ENCODE measurements around the gene C12orf43.

Gene C12orf43

DNA sequence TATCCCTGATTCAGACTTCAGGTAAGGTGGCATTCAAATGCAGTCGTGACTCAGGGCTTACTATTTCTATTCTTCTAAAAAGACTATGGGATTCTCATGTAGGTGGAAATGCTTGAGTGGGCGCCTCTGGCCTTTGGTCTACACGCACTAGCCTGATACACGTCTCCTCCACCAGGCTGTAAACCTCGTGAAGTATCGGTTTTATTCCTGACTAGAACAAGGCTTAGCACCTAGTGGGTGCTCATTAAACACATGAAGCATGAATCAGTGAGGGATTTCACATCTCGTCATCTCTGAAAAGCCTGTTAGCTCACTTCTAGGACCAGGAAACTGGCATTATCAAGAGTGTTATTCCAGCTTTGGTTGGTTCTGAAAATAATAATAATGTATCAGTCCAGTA lies 55.6 kb downstream of the C12orf43 start:
- no peak for DNase-seq

DNA sequence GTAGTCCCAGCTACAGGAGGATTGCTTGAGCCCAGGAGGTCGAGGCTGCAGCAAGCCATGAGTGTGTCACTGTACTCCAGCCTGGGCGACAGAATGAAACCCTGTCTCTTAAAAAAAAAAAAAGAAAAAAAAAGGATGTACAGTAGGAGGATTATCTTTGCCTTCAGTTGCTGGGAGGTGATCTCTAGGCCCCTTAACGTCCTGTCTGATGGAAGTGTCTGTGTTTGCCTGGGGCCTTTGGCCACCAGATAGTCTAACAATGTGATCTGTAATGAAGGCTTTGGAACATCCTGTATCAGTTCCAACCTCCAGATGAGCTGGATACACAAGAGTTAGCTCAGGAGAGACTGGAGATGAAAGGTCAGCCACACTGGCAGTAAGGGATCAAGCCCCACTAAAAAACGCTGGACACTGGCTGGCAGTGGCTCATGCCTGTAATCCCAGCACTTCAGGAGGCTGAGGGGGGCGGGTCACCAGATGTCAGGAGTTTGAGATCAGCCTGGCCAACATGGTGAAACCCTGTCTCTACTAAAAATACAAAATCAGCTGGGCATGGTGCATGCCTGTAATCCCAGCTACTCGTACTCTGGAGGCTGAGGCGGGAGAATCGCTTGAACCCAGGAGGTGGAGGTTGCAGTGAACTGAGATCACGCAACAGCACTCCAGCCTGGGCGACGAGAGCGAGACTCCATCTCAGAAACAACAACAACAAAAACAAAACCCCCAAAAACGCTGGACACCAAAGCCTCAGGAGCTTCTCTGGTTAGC lies 57.0 kb downstream of the C12orf43 start:
- H3K4me1 ChIP-seq (ENCODE audit: insufficient read depth, low read length), result no peaks in the 10 kb centered on the region
- H3K4me3 ChIP-seq (ENCODE audit: low read depth in 1 of 2, low read length in 2 of 2), result no peak overlapping the region
- H2AFZ ChIP-seq (ENCODE audit: low read depth, low read length), result no peak overlapping the region
- H3K79me2 ChIP-seq (ENCODE audit: insufficient read depth, low read length), result no peaks in the 10 kb centered on the region
- H4K20me1 ChIP-seq (ENCODE audit: insufficient read depth, low read length), result no peaks in the 10 kb centered on the region
- TF ChIP-seq EZH2 (IDR thresholded peaks at IDR 0.05; ENCODE audit: borderline replicate concordance, low read depth, low read length, severe bottlenecking), result no peak
- TF ChIP-seq, protein P1, sequence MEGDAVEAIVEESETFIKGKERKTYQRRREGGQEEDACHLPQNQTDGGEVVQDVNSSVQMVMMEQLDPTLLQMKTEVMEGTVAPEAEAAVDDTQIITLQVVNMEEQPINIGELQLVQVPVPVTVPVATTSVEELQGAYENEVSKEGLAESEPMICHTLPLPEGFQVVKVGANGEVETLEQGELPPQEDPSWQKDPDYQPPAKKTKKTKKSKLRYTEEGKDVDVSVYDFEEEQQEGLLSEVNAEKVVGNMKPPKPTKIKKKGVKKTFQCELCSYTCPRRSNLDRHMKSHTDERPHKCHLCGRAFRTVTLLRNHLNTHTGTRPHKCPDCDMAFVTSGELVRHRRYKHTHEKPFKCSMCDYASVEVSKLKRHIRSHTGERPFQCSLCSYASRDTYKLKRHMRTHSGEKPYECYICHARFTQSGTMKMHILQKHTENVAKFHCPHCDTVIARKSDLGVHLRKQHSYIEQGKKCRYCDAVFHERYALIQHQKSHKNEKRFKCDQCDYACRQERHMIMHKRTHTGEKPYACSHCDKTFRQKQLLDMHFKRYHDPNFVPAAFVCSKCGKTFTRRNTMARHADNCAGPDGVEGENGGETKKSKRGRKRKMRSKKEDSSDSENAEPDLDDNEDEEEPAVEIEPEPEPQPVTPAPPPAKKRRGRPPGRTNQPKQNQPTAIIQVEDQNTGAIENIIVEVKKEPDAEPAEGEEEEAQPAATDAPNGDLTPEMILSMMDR (IDR thresholded peaks at IDR 0.05; ENCODE audit: borderline replicate concordance, extremely low read depth, low read length, poor library complexity, severe bottlenecking), result no peak
- no peak overlapping the region for H3K4me2 ChIP-seq (ENCODE audit: insufficient read depth, low read length)
- no peaks in the 10 kb centered on the region for H3K27me3 ChIP-seq (ENCODE audit: insufficient read depth, low read length, poor library complexity)
- H3K27ac ChIP-seq (ENCODE audit: low read length), result no peak overlapping the region
- ATAC-seq (ENCODE audit: insufficient read depth, low read depth) (0 out of 3 replicates have a peak, but pooled peaks have one; percentile 3), DNase-seq (no peak)
- no peak overlapping the region for H3K9ac ChIP-seq (ENCODE audit: low read depth, low read length)
- no peaks in the 10 kb centered on the region for H3K36me3 ChIP-seq (ENCODE audit: insufficient read depth, low read length)
- H3K9me3 ChIP-seq (ENCODE audit: insufficient read depth, low read length, severe bottlenecking), result no peaks in the 10 kb centered on the region

More for the DNA sequence above, 55.6 kb downstream of the C12orf43 start:
- Histone ChIP-seq H3K4me2 (ENCODE audit: insufficient read depth, low read length) (no peak overlapping the region), H3K9me3 (ENCODE audit: insufficient read depth, low read length, severe bottlenecking) (no peaks in the 10 kb centered on the region), H3K79me2 (ENCODE audit: insufficient read depth, low read length) (no peaks in the 10 kb centered on the region), H3K4me1 (ENCODE audit: insufficient read depth, low read length) (no peaks in the 10 kb centered on the region), H3K9ac (ENCODE audit: low read depth, low read length) (no peak overlapping the region), H3K4me3 (ENCODE audit: low read depth in 1 of 2, low read length in 2 of 2) (no peak overlapping the region), H4K20me1 (ENCODE audit: insufficient read depth, low read length) (no peaks in the 10 kb centered on the region), H2AFZ (ENCODE audit: low read depth, low read length) (no peak overlapping the region), H3K36me3 (ENCODE audit: insufficient read depth, low read length) (no peaks in the 10 kb centered on the region), H3K27ac (ENCODE audit: low read length) (no peak overlapping the region), H3K27me3 (ENCODE audit: insufficient read depth, low read length, poor library complexity) (no peaks in the 10 kb centered on the region)
- no peak for TF ChIP-seq EZH2 (IDR thresholded peaks at IDR 0.05; ENCODE audit: borderline replicate concordance, low read depth, low read length, severe bottlenecking)
- TF ChIP-seq, protein P1 (IDR thresholded peaks at IDR 0.05; ENCODE audit: borderline replicate concordance, extremely low read depth, low read length, poor library complexity, severe bottlenecking), result no peak
- ATAC-seq (ENCODE audit: insufficient read depth, low read depth), result no peak

DNA sequence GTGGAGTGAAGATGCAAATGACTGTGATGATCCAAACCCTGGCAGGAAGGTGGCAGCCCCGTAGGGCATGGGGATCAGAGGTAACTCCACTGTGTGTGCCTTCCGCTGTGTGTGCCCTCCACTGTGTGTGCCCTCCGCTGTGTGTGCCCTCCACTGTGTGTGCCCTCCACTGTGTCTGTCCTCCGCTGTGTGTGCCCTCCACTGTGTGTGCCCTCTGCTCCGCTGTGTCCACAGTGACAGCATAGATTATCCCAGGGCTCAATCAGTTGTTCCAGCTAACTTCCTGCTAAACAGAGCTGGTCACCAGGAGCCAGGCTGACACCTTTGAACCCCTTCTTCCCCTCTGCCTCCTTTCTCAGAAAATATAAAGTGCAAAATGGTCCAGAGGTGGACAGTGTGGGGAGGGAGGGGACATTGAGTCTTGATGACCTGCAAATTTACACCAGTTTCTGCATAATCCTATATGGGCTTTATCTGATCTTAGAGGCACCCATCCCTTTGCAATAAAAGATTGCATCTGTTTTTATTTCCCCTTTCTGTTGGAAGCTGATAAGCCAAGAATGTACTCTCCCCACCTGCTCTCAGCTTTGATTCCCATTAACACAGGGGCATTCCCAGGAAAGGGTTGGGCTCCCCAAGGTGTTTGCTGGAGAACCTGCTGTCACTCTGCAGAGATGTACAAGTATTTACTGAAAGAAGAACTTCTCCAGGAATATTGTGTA lies 59.5 kb downstream of the C12orf43 start:
- Histone ChIP-seq H3K9ac (ENCODE audit: low read depth, low read length) (no peak overlapping the region), H3K4me2 (ENCODE audit: insufficient read depth, low read length) (no peak overlapping the region), H3K4me3 (ENCODE audit: low read depth in 1 of 2, low read length in 2 of 2) (no peak overlapping the region), H3K27ac (ENCODE audit: low read length) (no peak overlapping the region), H2AFZ (ENCODE audit: low read depth, low read length) (no peak overlapping the region), H4K20me1 (ENCODE audit: insufficient read depth, low read length) (no peaks in the 10 kb centered on the region), H3K79me2 (ENCODE audit: insufficient read depth, low read length) (no peaks in the 10 kb centered on the region), H3K9me3 (ENCODE audit: insufficient read depth, low read length, severe bottlenecking) (no peaks in the 10 kb centered on the region), H3K4me1 (ENCODE audit: insufficient read depth, low read length) (no peaks in the 10 kb centered on the region), H3K27me3 (ENCODE audit: insufficient read depth, low read length, poor library complexity) (no peaks in the 10 kb centered on the region), H3K36me3 (ENCODE audit: insufficient read depth, low read length) (no peaks in the 10 kb centered on the region)
- TF ChIP-seq, protein P1 (IDR thresholded peaks at IDR 0.05; ENCODE audit: borderline replicate concordance, extremely low read depth, low read length, poor library complexity, severe bottlenecking), result no peak
- no peak for TF ChIP-seq EZH2 (IDR thresholded peaks at IDR 0.05; ENCODE audit: borderline replicate concordance, low read depth, low read length, severe bottlenecking)
- DNase-seq (no peak), ATAC-seq (ENCODE audit: insufficient read depth, low read depth) (no peak)
